Activated CD8-positive, alpha-beta memory T cell treated with anti-CD3 and anti-CD28 coated beads for 48 hours (primary cell): ENCODE results near the gene MON2.
"Not testable (repeated sequence)": the region's sequence is repeated elsewhere in the genome, so short reads cannot be mapped to it uniquely, and the experiment has no call there.

Source experiments
- DNase-seq, 3 experiments: peaks; one replicate each; pipeline ENCODE4 v3.0.0-alpha.2; 2020; ENCODE audit warnings: low read depth in 2 of 3, low spot score in 2 of 3

MON2 gene, protein sequence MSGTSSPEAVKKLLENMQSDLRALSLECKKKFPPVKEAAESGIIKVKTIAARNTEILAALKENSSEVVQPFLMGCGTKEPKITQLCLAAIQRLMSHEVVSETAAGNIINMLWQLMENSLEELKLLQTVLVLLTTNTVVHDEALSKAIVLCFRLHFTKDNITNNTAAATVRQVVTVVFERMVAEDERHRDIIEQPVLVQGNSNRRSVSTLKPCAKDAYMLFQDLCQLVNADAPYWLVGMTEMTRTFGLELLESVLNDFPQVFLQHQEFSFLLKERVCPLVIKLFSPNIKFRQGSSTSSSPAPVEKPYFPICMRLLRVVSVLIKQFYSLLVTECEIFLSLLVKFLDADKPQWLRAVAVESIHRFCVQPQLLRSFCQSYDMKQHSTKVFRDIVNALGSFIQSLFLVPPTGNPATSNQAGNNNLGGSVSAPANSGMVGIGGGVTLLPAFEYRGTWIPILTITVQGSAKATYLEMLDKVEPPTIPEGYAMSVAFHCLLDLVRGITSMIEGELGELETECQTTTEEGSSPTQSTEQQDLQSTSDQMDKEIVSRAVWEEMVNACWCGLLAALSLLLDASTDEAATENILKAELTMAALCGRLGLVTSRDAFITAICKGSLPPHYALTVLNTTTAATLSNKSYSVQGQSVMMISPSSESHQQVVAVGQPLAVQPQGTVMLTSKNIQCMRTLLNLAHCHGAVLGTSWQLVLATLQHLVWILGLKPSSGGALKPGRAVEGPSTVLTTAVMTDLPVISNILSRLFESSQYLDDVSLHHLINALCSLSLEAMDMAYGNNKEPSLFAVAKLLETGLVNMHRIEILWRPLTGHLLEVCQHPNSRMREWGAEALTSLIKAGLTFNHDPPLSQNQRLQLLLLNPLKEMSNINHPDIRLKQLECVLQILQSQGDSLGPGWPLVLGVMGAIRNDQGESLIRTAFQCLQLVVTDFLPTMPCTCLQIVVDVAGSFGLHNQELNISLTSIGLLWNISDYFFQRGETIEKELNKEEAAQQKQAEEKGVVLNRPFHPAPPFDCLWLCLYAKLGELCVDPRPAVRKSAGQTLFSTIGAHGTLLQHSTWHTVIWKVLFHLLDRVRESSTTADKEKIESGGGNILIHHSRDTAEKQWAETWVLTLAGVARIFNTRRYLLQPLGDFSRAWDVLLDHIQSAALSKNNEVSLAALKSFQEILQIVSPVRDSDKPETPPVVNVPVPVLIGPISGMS (N-terminal part only)

GRCh38 chr12:62466594-62467491 lies at the start of gene MON2:
Gene MON2, plus strand, starts transcription at chr12:62466826. Its CDS starts 382 bp downstream, at chr12:62467208.
- peak; percentile 67 to 76 (median 68) for DNase-seq

DNA sequence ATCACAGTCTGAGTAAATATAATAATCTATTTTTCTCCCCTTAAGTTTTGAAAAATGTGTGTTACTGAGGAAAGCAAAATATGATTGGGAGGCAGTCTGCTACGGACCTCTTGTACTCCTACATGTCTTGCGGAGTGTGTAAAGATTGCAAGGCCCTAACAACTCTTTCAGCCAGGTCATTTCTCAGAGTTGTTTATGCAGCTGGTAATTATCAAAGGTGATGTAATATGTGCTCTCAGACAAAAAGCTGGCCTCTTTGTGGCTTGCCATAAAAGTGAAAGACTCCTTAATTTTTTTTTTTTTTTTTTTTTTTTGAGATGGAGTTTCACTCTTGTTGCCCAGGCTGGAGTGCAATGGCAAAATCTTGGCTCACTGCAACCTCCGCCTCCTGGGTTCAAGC lies 40.5 kb upstream of the MON2 start:
- DNase-seq: no peak

DNA sequence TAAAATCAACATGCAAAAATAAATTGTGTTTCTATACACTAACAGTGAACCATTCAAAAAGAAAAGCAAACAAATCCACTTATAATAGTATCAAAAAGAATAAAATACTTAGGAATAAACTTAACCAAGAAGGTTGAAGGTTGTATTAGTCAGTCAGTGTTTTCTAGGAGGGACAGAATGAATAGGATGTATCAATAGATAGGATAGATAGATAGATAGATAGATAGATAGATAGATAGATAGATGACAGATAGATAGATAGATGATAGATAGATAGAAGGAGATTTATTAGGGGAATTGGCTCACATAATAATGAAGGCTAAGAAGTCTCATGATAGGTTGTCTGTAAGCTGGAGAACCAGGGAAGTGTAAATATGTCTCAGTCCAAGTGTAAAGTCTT lies 37.2 kb upstream of the MON2 start:
- no peak for DNase-seq

DNA sequence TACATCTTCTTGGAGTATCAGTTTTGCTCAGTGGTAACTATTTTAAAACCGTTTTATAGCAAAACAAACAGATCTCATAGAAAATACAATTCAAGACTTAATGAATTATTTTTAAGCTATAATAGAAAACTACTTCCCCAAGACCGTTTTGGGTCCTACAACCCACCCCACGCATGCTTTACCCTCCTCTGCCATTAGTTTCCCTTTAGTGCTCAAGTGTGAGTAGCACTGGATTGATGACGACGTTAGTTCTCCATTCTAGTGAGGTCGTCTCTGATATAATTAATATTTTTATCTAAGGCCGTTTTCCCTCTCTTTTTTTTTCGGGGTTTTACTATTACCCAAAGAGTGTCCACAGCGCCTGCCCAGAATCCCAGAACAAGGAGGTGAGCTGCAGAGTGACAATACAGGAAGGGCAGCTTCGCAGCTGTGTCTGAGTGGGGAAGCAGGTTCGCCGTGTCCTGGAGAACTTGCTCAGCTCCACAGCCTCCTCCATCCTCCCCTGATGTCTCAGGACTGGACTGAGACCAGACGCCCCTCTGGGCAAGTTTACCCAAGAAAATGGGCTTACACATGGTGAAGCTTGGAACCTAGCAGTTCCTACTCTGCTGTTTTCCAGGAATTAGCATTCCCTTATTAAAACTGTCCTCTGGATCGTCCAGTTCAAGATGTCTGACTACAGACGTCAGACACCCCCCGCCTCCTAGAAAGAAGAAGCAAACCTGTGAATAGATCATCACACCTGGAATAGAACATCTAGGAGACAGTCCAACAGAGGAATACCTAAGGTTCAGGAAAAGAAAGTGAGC lies 31.9 kb upstream of the MON2 start:
- DNase-seq: no peak

GRCh38 chr12:62435303-62436163 lies 31.1 kb upstream of the MON2 start:
- peak in 1 of 3 experiments; percentile 6 for DNase-seq

DNA sequence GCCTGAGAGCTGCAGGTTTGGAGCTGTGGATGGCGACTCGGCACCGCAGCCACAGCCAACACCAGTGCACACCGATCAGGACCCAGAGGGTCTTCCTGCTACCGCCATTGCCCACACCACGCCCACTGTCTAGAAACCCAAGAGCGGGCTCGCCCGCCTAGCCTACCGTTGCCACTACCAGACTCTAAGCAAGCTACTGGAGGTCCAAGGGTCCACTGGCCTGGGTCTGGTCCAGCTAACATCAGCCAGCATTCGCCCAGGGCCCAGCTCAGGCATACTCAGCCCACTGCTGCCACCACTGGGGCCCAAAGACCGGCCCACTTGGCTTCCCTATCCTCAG lies 30.5 kb upstream of the MON2 start:
- no peak for DNase-seq

DNA sequence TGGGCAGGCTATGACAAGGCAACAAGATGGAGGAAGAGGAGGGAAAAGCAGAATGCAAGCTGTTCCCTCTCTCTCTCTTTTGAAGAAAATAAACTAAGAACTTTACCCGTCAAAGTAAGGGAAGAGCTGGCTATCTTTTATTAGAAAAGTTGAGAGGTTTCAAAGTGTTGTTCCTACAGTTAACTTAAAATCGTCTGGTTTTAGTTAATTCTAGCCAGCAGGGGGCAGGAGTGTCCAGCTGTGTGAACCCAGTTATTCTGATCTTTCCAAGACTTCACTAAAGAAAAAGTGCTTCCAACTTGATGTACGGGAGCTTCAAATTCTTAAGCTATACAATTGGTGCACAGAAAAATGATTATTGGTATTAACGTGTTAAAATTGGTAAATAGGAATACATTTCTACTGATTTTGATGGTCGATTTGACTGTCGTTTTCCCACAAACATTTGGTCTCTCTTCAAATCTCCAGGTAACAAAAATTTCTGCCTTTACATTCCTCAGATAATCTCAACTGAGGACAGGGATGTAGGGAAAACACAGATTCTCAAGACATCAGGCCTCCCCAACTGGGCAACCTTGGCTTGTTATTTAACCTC lies 28.4 kb upstream of the MON2 start:
- peak in 1 of 3 experiments; percentile 15 for DNase-seq

DNA sequence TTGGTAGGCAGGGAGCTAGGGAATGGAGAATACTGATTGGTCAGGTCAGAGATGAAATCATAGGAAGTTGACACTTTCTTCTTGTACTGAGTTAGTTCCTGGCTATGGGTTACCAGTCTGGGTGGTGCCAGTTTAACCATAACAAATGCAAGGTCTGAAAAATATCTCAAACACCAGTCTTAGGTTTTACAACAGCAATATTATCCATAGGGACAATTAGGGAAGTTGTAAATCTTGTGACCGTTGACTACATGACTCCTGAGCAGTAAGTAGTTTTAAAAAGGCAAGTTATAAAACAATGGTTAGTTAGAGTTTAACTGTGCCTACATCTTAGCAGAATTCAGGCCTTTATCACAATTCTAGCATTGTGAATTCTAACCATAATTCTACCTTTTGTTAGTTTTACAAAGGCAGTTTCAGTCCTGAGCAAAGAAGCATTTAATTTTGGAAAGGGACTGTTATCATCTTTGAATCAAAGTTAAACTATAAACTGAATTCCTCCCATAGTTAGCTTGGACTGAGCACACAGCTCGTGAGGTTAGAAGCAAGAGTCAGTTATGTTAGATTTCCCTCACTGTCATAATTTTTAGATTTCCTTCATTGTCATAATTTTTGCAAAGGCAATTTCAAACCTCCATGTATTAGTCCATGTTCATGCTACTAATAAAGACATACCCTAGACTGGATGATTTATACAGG lies 19.7 kb upstream of the MON2 start:
- DNase-seq: no peak

DNA sequence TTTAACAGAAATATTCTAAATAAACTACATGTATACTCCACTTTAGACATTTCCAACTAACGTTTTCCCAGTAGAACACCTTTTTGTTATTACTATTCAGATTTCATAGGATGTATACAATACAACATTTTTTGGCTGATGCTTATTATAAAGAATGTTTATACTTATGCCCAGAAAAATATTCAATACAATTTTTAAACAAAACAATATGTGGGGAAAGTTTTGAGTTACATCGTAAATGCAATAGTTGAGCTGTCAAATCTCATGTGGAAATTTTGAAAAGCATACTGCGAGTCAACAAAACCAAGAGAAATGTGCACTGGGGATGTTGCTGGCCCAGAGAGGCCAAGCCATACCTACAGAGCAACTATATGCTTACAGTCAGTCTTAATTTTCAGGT lies 18.2 kb upstream of the MON2 start:
- no peak for DNase-seq

DNA sequence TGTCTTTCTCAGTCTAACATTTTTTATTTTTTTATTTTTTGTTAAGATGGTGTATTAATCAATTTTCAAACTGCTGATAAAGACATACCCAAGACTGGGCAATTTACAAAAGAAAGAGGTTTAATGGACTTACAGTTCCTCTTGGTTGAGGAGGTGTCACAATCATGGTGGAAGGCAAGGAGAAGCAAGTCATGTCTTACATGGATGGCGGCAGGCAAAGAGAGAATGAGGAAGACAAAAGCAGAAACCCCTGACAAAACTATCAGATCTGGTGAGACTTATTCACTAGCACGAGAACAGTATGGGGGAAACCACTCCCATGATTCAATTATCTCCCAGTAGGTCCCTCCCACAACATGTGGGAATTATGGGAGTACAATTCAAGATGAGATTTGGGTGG lies 11.2 kb upstream of the MON2 start:
- DNase-seq: not testable (repeated sequence)

- no peak for DNase-seq
Measured at GRCh38 chr12:62458626-62459025, 8.0 kb upstream of the MON2 start.

DNA sequence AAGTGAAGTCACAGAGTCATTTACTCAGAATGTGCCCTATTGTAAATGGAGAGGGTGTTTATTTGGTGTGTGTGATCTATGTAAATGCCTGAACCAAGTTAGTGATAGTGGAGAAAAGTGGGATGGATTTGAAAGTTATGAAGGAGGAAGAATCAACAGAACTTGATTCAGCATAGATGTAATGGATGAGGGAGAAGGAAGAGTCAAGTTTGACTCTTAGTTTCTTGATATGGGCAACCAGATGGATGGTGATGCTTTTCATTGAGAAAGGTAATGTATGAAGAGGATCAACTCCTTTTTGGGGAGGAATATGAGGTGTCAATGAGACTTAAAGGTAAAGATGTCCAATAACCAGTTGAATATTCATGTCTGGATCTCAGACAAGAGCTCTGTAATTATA lies 6.7 kb upstream of the MON2 start:
- DNase-seq: no peak

DNA sequence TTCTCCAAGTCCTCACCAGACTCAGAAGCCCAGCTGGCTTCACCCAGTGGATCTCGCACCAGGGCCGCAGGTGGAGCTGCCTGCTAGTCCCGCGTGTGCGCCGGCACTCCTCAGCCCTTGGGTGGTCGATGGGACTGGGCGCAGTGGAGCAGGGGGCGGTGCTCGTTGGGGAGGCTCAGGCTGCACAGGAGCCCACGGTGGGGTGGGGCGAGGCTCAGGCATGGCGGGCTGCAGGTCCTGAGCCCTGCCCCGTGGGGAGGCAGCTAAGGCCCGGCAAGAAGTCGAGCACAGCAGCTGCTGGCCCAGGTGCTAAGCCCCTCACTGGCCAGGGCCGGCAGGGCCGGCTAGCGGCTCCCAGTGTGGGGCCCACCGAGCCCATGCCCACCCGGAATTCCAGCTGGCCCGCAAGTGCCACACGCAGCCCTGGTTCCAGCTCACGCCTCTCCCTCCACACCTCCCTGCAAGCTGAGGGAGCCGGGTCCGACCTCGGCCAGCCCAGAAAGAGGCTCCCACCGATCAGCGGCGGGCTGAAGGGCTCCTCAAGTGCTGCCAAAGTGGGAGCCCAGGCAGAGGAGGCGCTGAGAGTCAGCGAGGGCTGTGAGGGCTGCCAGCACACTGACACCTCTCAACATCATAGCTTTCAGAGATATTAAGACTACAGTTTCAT lies 5.3 kb upstream of the MON2 start:
- not testable (repeated sequence) for DNase-seq

DNA sequence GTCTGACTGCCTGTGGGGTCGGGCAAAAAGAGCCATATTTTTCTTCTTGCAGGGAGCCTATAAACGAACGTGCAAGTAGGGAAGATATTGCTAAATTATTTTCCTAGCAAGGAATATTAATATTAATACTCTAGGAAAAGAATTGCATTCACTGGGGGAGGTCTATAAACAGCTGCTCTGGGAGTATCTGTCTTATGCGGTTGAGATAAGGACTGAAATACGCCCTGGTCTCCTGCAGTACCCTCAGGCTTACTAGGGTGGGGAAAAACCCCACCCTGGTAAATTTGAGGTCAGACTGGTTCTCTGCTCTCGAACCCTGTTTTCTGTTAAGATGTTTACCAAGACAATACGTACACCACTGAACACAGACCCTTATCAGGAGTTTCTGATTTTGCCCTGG lies 3.4 kb upstream of the MON2 start:
- not testable (repeated sequence) for DNase-seq

GRCh38 chr12:62466018-62466593 lies 520 bp upstream of the MON2 start:
- DNase-seq: peak in 1 of 3 experiments; percentile 5

DNA sequence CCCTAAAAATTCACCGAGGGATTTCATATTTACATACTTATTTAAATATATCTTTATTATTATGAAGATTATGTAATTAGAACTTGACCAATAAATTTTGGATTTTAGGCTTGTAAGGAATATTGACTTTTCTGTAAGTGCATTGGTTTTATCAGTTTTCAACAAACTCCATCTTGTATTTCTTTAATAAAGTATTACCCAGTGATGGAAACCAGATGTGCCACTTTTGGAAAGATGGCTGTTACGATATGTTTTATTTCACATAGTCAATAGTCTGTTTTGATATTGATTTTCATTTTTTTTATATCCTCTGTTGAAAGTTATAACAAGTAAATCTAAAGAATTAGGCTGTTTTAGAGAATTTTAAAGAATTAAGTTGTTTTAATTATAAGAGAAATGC lies 1.8 kb downstream of the MON2 start:
- no peak for DNase-seq

- no peak for DNase-seq
Measured at GRCh38 chr12:62468935-62469334, 2.3 kb downstream of the MON2 start.
